ENCODE results near the gene CRTAP.

Gene CRTAP

DNA sequence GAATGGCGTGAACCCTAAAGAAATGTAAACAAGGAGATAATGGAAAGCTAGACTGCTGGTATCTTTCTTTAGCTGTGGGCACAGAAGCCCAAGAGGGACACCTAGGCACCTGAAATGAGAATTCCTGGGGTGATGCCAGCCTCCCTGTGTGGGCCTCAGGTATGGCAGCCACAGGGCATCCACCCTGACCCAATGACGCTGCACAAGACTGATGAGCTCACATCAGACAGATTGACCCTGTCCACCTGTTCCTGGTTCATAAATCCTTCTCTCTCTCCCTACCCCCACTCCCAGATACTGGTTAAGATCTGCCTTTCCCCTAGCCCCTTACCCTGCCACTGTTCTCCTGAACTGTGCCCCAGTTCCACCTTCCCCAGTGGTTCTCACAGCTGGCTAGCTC is 18.4 kb upstream of the CRTAP start:
- no peak for TF ChIP-seq CTCF (IDR thresholded peaks at IDR 0.05; ENCODE audit: extremely low read depth, insufficient read depth, missing control alignments)
- in situ Hi-C loops (cut with MboI; ENCODE audit: low pct_unique_long_range_greater_than_20kb, low sequenced_read_pairs, unreplicated experiment), result loop anchor here (25.0 kb wide), 1 partner anchor 383 kb away; no protein-coding TSS in a partner anchor
- DNase-seq (ENCODE audit: low spot score), result no peak

DNA sequence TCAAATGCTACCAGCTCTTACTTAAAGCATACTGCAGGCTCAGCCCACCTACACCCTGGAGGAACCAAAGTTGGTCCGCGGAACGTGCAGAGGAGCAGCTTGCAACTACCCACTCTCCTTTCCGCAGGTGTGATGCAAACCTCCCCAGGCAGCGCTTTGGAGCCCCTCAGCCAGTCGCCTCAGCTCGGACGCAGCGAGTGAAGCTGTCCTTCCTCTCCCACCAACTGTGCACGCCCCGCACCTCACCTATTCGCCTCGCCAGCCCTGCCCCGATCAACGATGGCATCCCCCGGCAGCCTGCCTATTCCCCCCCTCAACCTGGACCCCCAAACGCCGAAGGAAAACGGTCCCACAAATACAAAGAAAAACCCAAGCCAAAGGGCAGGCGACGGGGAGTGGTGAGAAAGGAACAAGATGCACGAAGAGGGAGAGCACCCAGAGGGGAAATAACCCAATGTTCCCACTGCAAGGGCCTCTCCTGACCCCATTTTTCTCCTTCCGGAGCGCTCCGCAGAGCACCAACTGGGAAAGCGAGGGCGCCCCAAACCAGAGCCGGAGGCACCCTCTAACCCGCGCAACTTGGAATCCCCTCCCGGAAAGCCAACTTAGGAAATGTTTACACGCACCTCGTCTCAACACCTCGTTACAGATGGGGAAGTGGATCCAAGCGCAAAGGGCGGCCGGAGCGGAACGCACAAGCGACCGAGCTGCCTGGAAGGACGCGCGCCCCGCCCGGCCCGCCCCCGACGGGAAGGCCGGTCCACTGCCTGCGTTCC is 17.5 kb upstream of the CRTAP start:
- TF ChIP-seq CTCF (IDR thresholded peaks at IDR 0.05; ENCODE audit: extremely low read depth, insufficient read depth, missing control alignments), result no peak
- DNase-seq (ENCODE audit: low spot score), result peak; percentile 61
- in situ Hi-C loops (cut with MboI; ENCODE audit: low pct_unique_long_range_greater_than_20kb, low sequenced_read_pairs, unreplicated experiment), result loop anchor here (25.0 kb wide), 1 partner anchor 384 kb away; no protein-coding TSS in a partner anchor

GRCh38 chr3:33099109-33099645 is 14.6 kb upstream of the CRTAP start:
- DNase-seq (ENCODE audit: low spot score), result no peak
- TF ChIP-seq CTCF (IDR thresholded peaks at IDR 0.05; ENCODE audit: extremely low read depth, insufficient read depth, missing control alignments), result no peak
- in situ Hi-C loops (cut with MboI; ENCODE audit: low pct_unique_long_range_greater_than_20kb, low sequenced_read_pairs, unreplicated experiment), result loop anchor here (25.0 kb wide), 1 partner anchor 387 kb away; no protein-coding TSS in a partner anchor

- no peak for TF ChIP-seq CTCF (IDR thresholded peaks at IDR 0.05; ENCODE audit: extremely low read depth, insufficient read depth, missing control alignments)
- no peak for DNase-seq (ENCODE audit: low spot score)
- in situ Hi-C loops (cut with MboI; ENCODE audit: low pct_unique_long_range_greater_than_20kb, low sequenced_read_pairs, unreplicated experiment), result loop anchor here (25.0 kb wide), 1 partner anchor 387 kb away; no protein-coding TSS in a partner anchor
Measured at GRCh38 chr3:33099701-33100100, 14.1 kb upstream of the CRTAP start.

- no peak for DNase-seq (ENCODE audit: low spot score)
- in situ Hi-C loops (cut with MboI; ENCODE audit: low pct_unique_long_range_greater_than_20kb, low sequenced_read_pairs, unreplicated experiment), result no loop called here
- no peak for TF ChIP-seq CTCF (IDR thresholded peaks at IDR 0.05; ENCODE audit: extremely low read depth, insufficient read depth, missing control alignments)
Measured at GRCh38 chr3:33100229-33100628, 13.6 kb upstream of the CRTAP start.

DNA sequence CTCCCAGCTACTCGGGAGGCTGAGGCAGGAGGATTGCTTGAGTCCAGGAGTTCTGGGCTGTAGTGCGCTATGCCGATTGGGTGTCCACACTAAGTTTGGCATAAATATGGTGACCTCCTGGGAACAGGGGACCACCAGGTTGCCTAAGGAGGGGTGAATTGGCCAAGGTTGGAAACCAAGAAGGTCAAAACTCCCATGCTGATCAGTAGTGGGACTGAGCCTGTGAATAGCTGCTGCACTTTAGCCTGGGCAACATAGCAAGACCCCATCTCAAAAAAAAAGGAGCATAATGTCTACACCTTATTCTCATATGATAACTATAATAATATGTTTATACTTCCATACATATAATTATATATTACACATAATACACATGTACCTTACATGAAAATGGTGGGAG is 10.8 kb upstream of the CRTAP start:
- TF ChIP-seq CTCF (IDR thresholded peaks at IDR 0.05; ENCODE audit: extremely low read depth, insufficient read depth, missing control alignments), result no peak
- in situ Hi-C loops (cut with MboI; ENCODE audit: low pct_unique_long_range_greater_than_20kb, low sequenced_read_pairs, unreplicated experiment), result no loop called here
- no peak for DNase-seq (ENCODE audit: low spot score)

Data from GM13977 (cell line).